Stimulated activated CD8-positive, alpha-beta memory T cell treated with anti-CD3 and anti-CD28 coated beads, Interleukin-15, amount 100 ng/mL, for 4 hours (primary cell): ENCODE results near the gene UFD1.
"Not testable (repeated sequence)": the region's sequence is repeated elsewhere in the genome, so short reads cannot be mapped to it uniquely, and the experiment has no call there.

Source experiments
- DNase-seq, 2 donors: peaks; one replicate each; pipeline ENCODE4 v3.0.0-alpha.2; 2020; ENCODE audit warnings: low read depth in 2 of 2

The UFD1 gene

GRCh38 chr22:19449422-19449767 is 29.6 kb downstream of the UFD1 start:
- no peak for DNase-seq

GRCh38 chr22:19448739-19449421 is 30.1 kb downstream of the UFD1 start:
- DNase-seq: no peak

GRCh38 chr22:19448076-19448607 is 30.9 kb downstream of the UFD1 start:
- no peak for DNase-seq

- peak; percentile 74 to 80 for DNase-seq
Observed at GRCh38 chr22:19447330-19448075, 31.5 kb downstream of the UFD1 start, which contains the start of gene C22orf39. TSS of gene C22orf39 (minus strand) at chr22:19447711. CDS start at chr22:19447688, 23 bp downstream.

GRCh38 chr22:19446603-19447329 is 32.2 kb downstream of the UFD1 start:
- DNase-seq: no peak

- DNase-seq: not testable (repeated sequence)
Observed at GRCh38 chr22:19445279-19445982, 33.6 kb downstream of the UFD1 start.

GRCh38 chr22:19443544-19444211 is 35.3 kb downstream of the UFD1 start:
- DNase-seq: no peak

GRCh38 chr22:19442166-19442565 is 36.8 kb downstream of the UFD1 start:
- no peak for DNase-seq

- DNase-seq: no peak
Observed at GRCh38 chr22:19440411-19441195, 38.4 kb downstream of the UFD1 start.

- no peak for DNase-seq
Observed at GRCh38 chr22:19438298-19438697, 40.7 kb downstream of the UFD1 start.

GRCh38 chr22:19436444-19437161 is 42.4 kb downstream of the UFD1 start:
- not testable (repeated sequence) for DNase-seq

- no peak for DNase-seq
Observed at GRCh38 chr22:19434829-19435580, 44.0 kb downstream of the UFD1 start.

- DNase-seq: no peak
Observed at GRCh38 chr22:19434401-19434800, 44.6 kb downstream of the UFD1 start.

GRCh38 chr22:19432133-19432851 is 46.7 kb downstream of the UFD1 start, which contains the start of gene MRPL40:
TSS of gene MRPL40 (plus strand) at chr22:19432545. CDS start at chr22:19432555, 10 bp downstream.
- DNase-seq: peak; percentile 83

- peak; percentile 67 to 77 for DNase-seq
Observed at GRCh38 chr22:19431649-19432132, 47.3 kb downstream of the UFD1 start, which contains the start of gene HIRA. TSS of gene HIRA (minus strand) at chr22:19431733. CDS start at chr22:19431476, 257 bp downstream.

- DNase-seq: no peak
Observed at GRCh38 chr22:19430890-19431541, 48.0 kb downstream of the UFD1 start.
